SU-DHL-6 (cell line): ENCODE results near the gene SPTAN1.

ENCODE experiments used
- H2AFZ ChIP-seq: fragments of 200-600 bp; sonication (generic); 2 replicates; pipeline ENCODE4 v1.6.1; 2014; ENCODE audit warnings: low read depth, mild to moderate bottlenecking, moderate library complexity, mixed read lengths, antibody characterized with exemption, low read length; ENCODE audit not compliant: severe bottlenecking
- H3F3A ChIP-seq: fragments of 200-600 bp; shearing (Covaris generic); 2 replicates; pipeline ENCODE4 v1.6.0; 2016; ENCODE audit warnings: antibody characterized with exemption, mild to moderate bottlenecking; ENCODE audit not compliant: insufficient read depth
- H3K27ac ChIP-seq: fragments of 200-600 bp; sonication (generic); 2 replicates; pipeline ENCODE4 v1.5.1; 2016; ENCODE audit warnings: low read depth, mild to moderate bottlenecking, low read length, moderate library complexity, mixed read lengths
- H3K27me3 ChIP-seq: fragments of 200-600 bp; sonication (generic), shearing (Covaris generic); 2 replicates; pipeline ENCODE4 v1.6.0; 2014; ENCODE audit warnings: mild to moderate bottlenecking, low read length
- H3K36me3 ChIP-seq: fragments of 200-600 bp; sonication (generic); 2 replicates; pipeline ENCODE4 v1.6.1; 2014; ENCODE audit warnings: mild to moderate bottlenecking, low read length, mixed read lengths
- H3K4me2 ChIP-seq: fragments of 300-600, 200-600 bp; shearing (Covaris generic), sonication (generic); 2 replicates; pipeline ENCODE4 v1.6.0; 2014; ENCODE audit warnings: low read length, low read depth, mild to moderate bottlenecking; ENCODE audit not compliant: poor library complexity, severe bottlenecking
- H3K4me3 ChIP-seq: fragments of 200-600 bp; sonication (generic); 2 replicates; pipeline ENCODE4 v1.5.1; 2014; ENCODE audit warnings: antibody characterized with exemption, low read length, mild to moderate bottlenecking, mixed read lengths; ENCODE audit not compliant: insufficient read depth, poor library complexity, severe bottlenecking
- H3K79me2 ChIP-seq: fragments of 200-600 bp; sonication (generic); 2 replicates; pipeline ENCODE4 v1.6.1; 2014; ENCODE audit warnings: mild to moderate bottlenecking, low read length, moderate library complexity; ENCODE audit not compliant: insufficient read depth
- H3K9ac ChIP-seq: fragments of 200-600 bp; sonication (generic); 2 replicates; pipeline ENCODE4 v1.7.0; 2014; ENCODE audit warnings: mild to moderate bottlenecking, low read length
- H3K9me2 ChIP-seq: fragments of 200-600 bp; sonication (generic); replicated peaks from 2 replicates; pipeline ENCODE4 v1.6.1; 2014; ENCODE audit warnings: low read length; ENCODE audit not compliant: insufficient read depth
- H3K9me3 ChIP-seq: fragments of 200-600 bp; sonication (generic); 2 replicates; pipeline ENCODE4 v1.6.1; 2014; ENCODE audit warnings: low read length, mixed read lengths; ENCODE audit not compliant: insufficient read depth
- H4K20me1 ChIP-seq: fragments of 200-600 bp; sonication (generic); 2 replicates; pipeline ENCODE4 v1.6.1; 2014; ENCODE audit warnings: low read depth, mild to moderate bottlenecking, antibody characterized with exemption, low read length, moderate library complexity, mixed read lengths
- CTCF ChIP-seq: fragments of 200-600 bp; sonication (generic); IDR thresholded peaks from one replicate; pipeline ENCODE4 v1.5.1; 2017; ENCODE audit warnings: antibody characterized with exemption, mild to moderate bottlenecking, low read length, moderate library complexity; ENCODE audit not compliant: insufficient read depth, poor library complexity, severe bottlenecking
- EZH2phosphoT487 ChIP-seq: fragments of 200-600 bp; sonication (generic), shearing (Covaris generic); conservative IDR thresholded peaks from 2 replicates; pipeline ENCODE4 v1.6.1; 2018; ENCODE audit warnings: mild to moderate bottlenecking, antibody characterized with exemption, low read length, moderate library complexity, mixed read lengths

SPTAN1 gene

GRCh38 chr9:128621730-128622455, 69.5 kb downstream of the SPTAN1 start:
- peaks cover 11% of the 10 kb centered on the region; the same call in 1 of the 2 replicates for H3K36me3 ChIP-seq

GRCh38 chr9:128624566-128624965, 72.2 kb downstream of the SPTAN1 start:
- H3K9me2 ChIP-seq = no peaks in the 10 kb centered on the region
- H3F3A ChIP-seq = no peaks in the 10 kb centered on the region
- H2AFZ ChIP-seq = no peak overlapping the region
- no peak overlapping the region for H3K4me2 ChIP-seq
- no peaks in the 10 kb centered on the region for H3K79me2 ChIP-seq
- no peaks in the 10 kb centered on the region for H4K20me1 ChIP-seq
- H3K9ac ChIP-seq = no peak overlapping the region
- H3K9me3 ChIP-seq = no peaks in the 10 kb centered on the region
- no peaks in the 10 kb centered on the region for H3K27me3 ChIP-seq
- no peak for TF ChIP-seq CTCF
- H3K36me3 ChIP-seq = peaks cover 8% of the 10 kb centered on the region; the same call in 1 of the 2 replicates
- H3K4me3 ChIP-seq = no peak overlapping the region
- no peak overlapping the region for H3K27ac ChIP-seq

More at GRCh38 chr9:128621730-128622455, 69.5 kb downstream of the SPTAN1 start:
- H3K27ac ChIP-seq = no peak overlapping the region
- no peaks in the 10 kb centered on the region for H3K27me3 ChIP-seq
- no peak overlapping the region for H3K4me2 ChIP-seq
- H3K4me3 ChIP-seq = no peak overlapping the region
- H3K79me2 ChIP-seq = no peaks in the 10 kb centered on the region
- TF ChIP-seq EZH2phosphoT487 (no peak), CTCF (no peak)
- no peaks in the 10 kb centered on the region for H4K20me1 ChIP-seq
- H3K9me2 ChIP-seq = no peaks in the 10 kb centered on the region
- no peak overlapping the region for H2AFZ ChIP-seq
- no peaks in the 10 kb centered on the region for H3F3A ChIP-seq
- no peak overlapping the region for H3K9ac ChIP-seq
- H3K9me3 ChIP-seq = no peaks in the 10 kb centered on the region

GRCh38 chr9:128625391-128626146, 73.2 kb downstream of the SPTAN1 start:
- Histone ChIP-seq H3K36me3 (peaks cover 5% of the 10 kb centered on the region; the same call in 1 of the 2 replicates), H3K4me3 (no peak overlapping the region), H3K79me2 (no peaks in the 10 kb centered on the region)

GRCh38 chr9:128626181-128626580, 73.8 kb downstream of the SPTAN1 start:
- no peak for TF ChIP-seq CTCF
- no peak for TF ChIP-seq EZH2phosphoT487

More at GRCh38 chr9:128625391-128626146, 73.2 kb downstream of the SPTAN1 start:
- Histone ChIP-seq H3K4me2 (no peak overlapping the region), H2AFZ (no peak overlapping the region), H3F3A (no peaks in the 10 kb centered on the region), H3K9me3 (no peaks in the 10 kb centered on the region), H3K27me3 (no peaks in the 10 kb centered on the region), H3K9me2 (no peaks in the 10 kb centered on the region), H3K9ac (no peak overlapping the region), H3K27ac (no peak overlapping the region), H4K20me1 (no peaks in the 10 kb centered on the region)
- TF ChIP-seq EZH2phosphoT487 = no peak

More at GRCh38 chr9:128626181-128626580, 73.8 kb downstream of the SPTAN1 start:
- H3K27ac ChIP-seq = no peak overlapping the region
- no peaks in the 10 kb centered on the region for H3K79me2 ChIP-seq
- H3K9me3 ChIP-seq = no peaks in the 10 kb centered on the region
- no peak overlapping the region for H2AFZ ChIP-seq
- no peaks in the 10 kb centered on the region for H3F3A ChIP-seq
- H4K20me1 ChIP-seq = no peaks in the 10 kb centered on the region
- H3K4me3 ChIP-seq = no peak overlapping the region
- no peaks in the 10 kb centered on the region for H3K9me2 ChIP-seq
- peaks cover 5% of the 10 kb centered on the region; the same call in 1 of the 2 replicates for H3K36me3 ChIP-seq
- H3K9ac ChIP-seq = no peak overlapping the region
- no peak overlapping the region for H3K4me2 ChIP-seq
- no peaks in the 10 kb centered on the region for H3K27me3 ChIP-seq
